Activated CD4-positive, alpha-beta memory T cell treated with anti-CD3 and anti-CD28 coated beads for 36 hours (primary cell): ENCODE measurements around the gene C4orf50. TPM values are rescaled to one million over a fixed set of nuclear protein-coding genes. Genes with fewer than 3 reads are reported as not detected.
A peak's percentile ranks its signal among the peaks of the same experiment; 100 is the strongest.
"Not testable (repeated sequence)": the region's sequence is repeated elsewhere in the genome, so short reads cannot be mapped to it uniquely, and the experiment has no call there.

Experiments used
- CTCF ChIA-PET: fragments of 350-600 bp; sonication (Branson Sonifier 250); formaldehyde crosslinking; loops from one replicate; lab custom pipeline; 2021; ENCODE audit warnings: antibody characterized with exemption, inconsistent platforms; lab: Charles Lee
- POLR2A ChIA-PET: fragments of 350-600 bp; sonication (Branson Sonifier 250); formaldehyde crosslinking; loops from one replicate; lab custom pipeline; 2021; ENCODE audit warnings: antibody characterized with exemption; lab: Charles Lee
- DNase-seq: peaks from one replicate; pipeline ENCODE4 v3.0.0-alpha.2; 2020
- H3K27ac Mint-ChIP-seq: one replicate; pipeline ENCODE4 v1.8.0; 2021; ENCODE audit warnings: mixed read lengths
- H3K27me3 Mint-ChIP-seq: one replicate; pipeline ENCODE4 v1.8.0; 2021; ENCODE audit warnings: mixed read lengths
- H3K36me3 Mint-ChIP-seq: one replicate; pipeline ENCODE4 v1.8.0; 2021; ENCODE audit warnings: mixed read lengths
- H3K4me1 Mint-ChIP-seq: one replicate; pipeline ENCODE4 v1.8.0; 2021; ENCODE audit warnings: low read depth, mixed read lengths
- H3K4me3 Mint-ChIP-seq: one replicate; pipeline ENCODE4 v1.8.0; 2021; ENCODE audit warnings: mild to moderate bottlenecking, mixed read lengths
- H3K9me3 Mint-ChIP-seq: one replicate; pipeline ENCODE4 v1.8.0; 2021; ENCODE audit warnings: mixed read lengths
- intact Hi-C: fragments of 100-400 bp; cut with micrococcal nuclease; formaldehyde crosslinking; loops from one replicate; pipeline ENCODE4 v1.15.1; 2023
- total RNA-seq, 2 experiments: library from RNA; stranded (reverse); gene quantifications; one replicate each; pipeline ENCODE4 v1.2.3, GENCODE V29; 2021

The C4orf50 gene
- total RNA-seq, 2 experiments from 2014 or later: 0.07 to 0.10 TPM

- Mint-ChIP-seq H3K9me3 (no peaks in the 10 kb centered on the region), H3K36me3 (no peaks in the 10 kb centered on the region), H3K4me3 (no peak overlapping the region), H3K27ac (no peak overlapping the region), H3K4me1 (peaks cover 4% of the 10 kb centered on the region), H3K27me3 (peaks cover 3% of the 10 kb centered on the region)
- intact Hi-C loops: loop anchor here (1.0 to 5.0 kb wide), 2 partner anchors 254 to 329 kb away; no protein-coding TSS in a partner anchor
- peak; percentile 63 for DNase-seq
- POLR2A ChIA-PET: no interaction called here
- CTCF ChIA-PET: interaction anchor here (0.6 to 5.5 kb wide), 33 partner anchors 8 to 1769 kb away, joined by 3 to 104 read pairs (median 4); partner anchors contain the start of gene C4orf50
Observed at GRCh38 chr4:5998333-5998936, 19.8 kb downstream of the C4orf50 start.

DNA sequence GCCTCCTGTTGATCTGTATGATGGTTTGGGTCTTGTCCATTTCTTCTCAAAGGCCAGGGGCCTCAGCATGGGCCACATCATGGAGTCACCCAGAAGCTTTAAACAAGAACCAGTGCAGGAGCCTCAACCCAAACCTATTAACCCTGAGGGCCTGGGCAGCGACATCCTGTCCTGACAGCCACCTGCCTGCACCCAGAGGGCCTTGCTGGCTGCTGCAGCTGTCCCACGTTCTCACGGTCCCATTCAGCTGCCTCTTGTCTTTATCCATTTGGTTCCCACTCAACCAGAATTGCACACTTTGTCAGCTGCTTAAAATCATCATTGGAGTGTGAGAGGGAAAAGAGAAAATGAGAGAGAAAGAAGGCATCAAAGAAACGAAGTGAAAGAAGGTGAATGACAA lies 21.6 kb downstream of the C4orf50 start:
- ChIA-PET CTCF (interaction anchor here (0.6 to 5.5 kb wide), 4 partner anchors 24 to 1455 kb away, joined by 3 to 104 read pairs (median 22); no protein-coding TSS in a partner anchor), POLR2A (no interaction called here)
- intact Hi-C loops: loop anchor here (5.0 kb wide), 1 partner anchor 256 kb away; no protein-coding TSS in a partner anchor
- Mint-ChIP-seq H3K4me1 (peaks cover 4% of the 10 kb centered on the region), H3K36me3 (no peaks in the 10 kb centered on the region), H3K9me3 (no peaks in the 10 kb centered on the region), H3K4me3 (no peak overlapping the region), H3K27me3 (peaks cover 3% of the 10 kb centered on the region), H3K27ac (no peak overlapping the region)
- DNase-seq: no peak

DNA sequence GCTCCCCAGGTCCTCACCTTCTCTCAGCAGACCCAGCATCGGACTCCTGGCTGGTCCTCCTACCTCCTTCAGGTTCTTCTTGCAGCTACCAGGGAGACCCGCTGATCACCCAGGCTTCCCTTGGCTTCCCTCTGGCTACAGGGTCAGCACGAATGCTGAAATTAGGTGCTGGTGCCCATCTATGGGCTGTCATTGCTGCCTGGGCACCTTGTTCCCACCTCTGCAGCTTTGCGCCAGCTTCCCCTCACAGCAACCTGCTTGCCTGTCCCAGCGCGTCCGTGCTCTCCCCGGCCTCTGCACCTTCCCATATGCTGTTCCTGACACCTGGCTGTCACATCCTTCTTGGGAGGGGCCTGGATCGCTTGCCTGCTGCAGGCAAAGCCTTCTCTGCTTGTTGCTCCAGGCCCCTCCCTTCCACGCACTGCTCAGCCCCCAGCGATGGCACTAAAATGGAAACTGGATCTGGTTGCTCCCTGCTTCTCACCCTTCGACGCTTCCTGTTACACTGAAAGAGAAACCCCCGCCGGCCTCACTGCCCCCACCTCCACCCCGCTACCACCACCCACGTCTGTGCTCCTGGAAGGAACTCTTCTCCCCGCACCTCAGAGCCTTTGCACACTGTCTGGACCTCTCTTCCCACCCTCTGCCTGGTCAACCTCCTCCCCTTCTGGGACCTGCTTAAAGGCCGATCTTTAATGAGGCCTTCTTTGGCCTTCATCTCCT lies 22.2 kb downstream of the C4orf50 start:
- Mint-ChIP-seq H3K27ac (no peak overlapping the region), H3K4me3 (no peak overlapping the region), H3K36me3 (no peaks in the 10 kb centered on the region), H3K27me3 (peaks cover 3% of the 10 kb centered on the region), H3K4me1 (peaks cover 4% of the 10 kb centered on the region), H3K9me3 (no peaks in the 10 kb centered on the region)
- POLR2A ChIA-PET: no interaction called here
- intact Hi-C loops: loop anchor here (5.0 kb wide), 1 partner anchor 256 kb away; no protein-coding TSS in a partner anchor
- DNase-seq: peak; percentile 31
- CTCF ChIA-PET: interaction anchor here (0.6 to 5.5 kb wide), 3 partner anchors 255 to 1456 kb away, joined by 4 to 104 read pairs (median 40); no protein-coding TSS in a partner anchor

- CTCF ChIA-PET: no interaction called here
- Mint-ChIP-seq H3K36me3 (no peaks in the 10 kb centered on the region), H3K27me3 (peaks cover 2% of the 10 kb centered on the region), H3K9me3 (no peaks in the 10 kb centered on the region), H3K4me1 (peaks cover 4% of the 10 kb centered on the region), H3K4me3 (no peak overlapping the region), H3K27ac (no peak overlapping the region)
- DNase-seq: no peak
- POLR2A ChIA-PET: no interaction called here
- intact Hi-C loops: no loop called here
Observed at GRCh38 chr4:5993876-5994811, 24.1 kb downstream of the C4orf50 start.

GRCh38 chr4:5993346-5993745 lies 24.9 kb downstream of the C4orf50 start:
- H3K9me3 Mint-ChIP-seq, H3K4me3 Mint-ChIP-seq, H3K36me3 Mint-ChIP-seq, H3K27me3 Mint-ChIP-seq, DNase-seq, CTCF ChIA-PET, H3K4me1 Mint-ChIP-seq, intact Hi-C loops, POLR2A ChIA-PET, H3K27ac Mint-ChIP-seq: not testable (repeated sequence)

DNA sequence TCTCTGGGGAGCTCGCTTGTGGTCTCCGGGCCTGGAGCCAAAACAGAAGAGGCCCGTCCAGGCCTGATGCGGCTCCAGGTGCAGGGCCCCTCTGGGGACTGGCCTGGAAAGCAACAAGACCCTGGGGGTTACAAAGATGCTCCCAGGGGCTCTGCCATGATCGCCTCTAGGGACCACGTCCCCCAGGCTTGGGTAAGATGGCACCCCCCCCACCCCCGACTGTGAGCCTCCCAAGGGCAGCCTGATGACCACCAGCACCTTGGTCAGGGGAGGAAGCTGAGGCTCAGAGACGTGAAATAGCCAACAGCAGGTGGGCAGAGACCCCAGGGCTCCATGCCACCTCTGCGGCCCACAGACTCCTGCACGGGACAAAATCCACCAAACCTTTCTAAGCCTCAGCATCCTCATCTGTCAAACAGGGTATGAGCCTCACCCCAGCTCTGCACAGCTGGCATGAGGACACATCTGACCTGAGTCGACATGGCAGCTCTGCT lies 25.4 kb downstream of the C4orf50 start:
- Mint-ChIP-seq H3K27ac (no peak overlapping the region), H3K9me3 (no peaks in the 10 kb centered on the region), H3K27me3 (no peaks in the 10 kb centered on the region), H3K4me3 (no peak overlapping the region), H3K36me3 (no peaks in the 10 kb centered on the region), H3K4me1 (peaks cover 4% of the 10 kb centered on the region)
- POLR2A ChIA-PET: no interaction called here
- intact Hi-C loops: no loop called here
- CTCF ChIA-PET: no interaction called here
- no peak for DNase-seq

DNA sequence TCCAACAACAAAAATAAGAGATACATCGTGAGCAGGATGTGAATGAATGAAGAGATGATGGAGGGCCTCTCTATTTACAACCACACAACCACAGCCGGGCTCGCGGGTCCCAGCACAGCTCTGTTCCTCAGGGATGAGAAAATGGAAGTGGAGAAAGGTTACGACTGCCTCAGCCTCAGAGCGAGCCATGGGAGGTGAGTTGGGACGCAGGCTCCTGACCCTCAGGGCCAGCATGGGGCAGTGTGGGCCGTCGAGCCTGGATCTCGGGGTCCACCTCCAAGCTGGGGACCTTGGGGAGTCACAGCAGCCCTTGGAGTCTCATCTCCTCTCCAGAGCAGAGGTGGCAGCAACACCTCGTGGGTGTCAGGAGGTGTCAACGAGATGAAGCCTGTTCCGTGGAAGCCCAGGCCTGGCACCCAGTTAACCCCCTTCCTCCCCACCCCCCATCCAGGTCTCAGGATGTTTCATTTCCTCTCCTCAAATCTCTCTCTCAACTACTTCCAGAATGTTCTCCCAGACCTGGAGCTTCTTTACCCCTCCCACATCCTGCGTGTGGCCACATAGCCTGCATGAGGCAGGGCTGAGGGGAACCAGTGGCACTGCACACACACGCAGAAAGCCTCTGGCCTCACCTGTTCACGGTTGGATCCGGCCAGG lies 25.9 kb downstream of the C4orf50 start:
- no peaks in the 10 kb centered on the region for H3K36me3 Mint-ChIP-seq
- ChIA-PET CTCF (no interaction called here), POLR2A (no interaction called here)
- H3K27ac Mint-ChIP-seq: no peak overlapping the region
- intact Hi-C loops: no loop called here
- no peak for DNase-seq
- H3K9me3 Mint-ChIP-seq: no peaks in the 10 kb centered on the region
- H3K4me3 Mint-ChIP-seq: no peak overlapping the region
- no peaks in the 10 kb centered on the region for H3K27me3 Mint-ChIP-seq
- H3K4me1 Mint-ChIP-seq: peaks cover 4% of the 10 kb centered on the region

GRCh38 chr4:5991405-5991804 lies 26.8 kb downstream of the C4orf50 start:
- POLR2A ChIA-PET: no interaction called here
- CTCF ChIA-PET: no interaction called here
- Mint-ChIP-seq H3K27ac (no peak overlapping the region), H3K9me3 (no peaks in the 10 kb centered on the region), H3K4me1 (peaks cover 4% of the 10 kb centered on the region), H3K36me3 (no peaks in the 10 kb centered on the region), H3K4me3 (no peak overlapping the region), H3K27me3 (no peaks in the 10 kb centered on the region)
- intact Hi-C loops: no loop called here
- no peak for DNase-seq

DNA sequence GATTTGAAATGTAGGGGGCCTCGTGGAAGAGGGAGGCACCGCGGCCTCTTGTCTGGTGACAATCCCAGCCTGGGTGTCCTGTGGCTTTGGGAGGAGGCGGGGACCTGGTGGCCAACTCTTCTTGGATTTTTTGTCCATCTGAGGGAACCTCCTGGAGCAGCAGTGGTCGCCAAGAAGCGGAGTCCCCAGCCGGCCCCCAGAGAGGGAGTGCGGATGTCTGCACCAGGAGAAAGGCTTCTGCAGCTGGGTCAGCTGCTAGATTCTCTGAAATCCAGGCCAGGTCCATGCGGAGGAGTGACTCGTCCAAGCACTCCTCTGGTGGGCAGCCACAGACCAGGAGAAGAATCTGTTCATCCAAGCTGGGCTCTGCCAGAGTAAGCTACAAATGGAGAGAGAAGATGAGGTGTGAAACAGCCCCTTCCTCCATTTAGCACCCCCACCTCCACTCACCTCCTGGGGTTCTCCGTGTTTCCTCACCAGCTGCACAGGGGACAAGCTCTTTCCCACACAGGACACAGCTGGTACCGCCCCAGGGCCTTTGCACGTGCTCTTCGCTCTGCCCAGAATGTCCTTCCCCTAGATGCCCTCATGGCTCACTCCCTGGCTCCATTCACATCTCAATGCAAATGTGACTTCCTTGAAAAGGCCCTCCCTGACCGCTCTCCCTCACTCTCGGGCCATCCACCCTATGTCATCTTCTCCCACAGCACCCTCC lies 27.6 kb downstream of the C4orf50 start:
- Mint-ChIP-seq H3K27me3 (no peaks in the 10 kb centered on the region), H3K9me3 (no peaks in the 10 kb centered on the region), H3K4me1 (no peaks in the 10 kb centered on the region), H3K4me3 (no peak overlapping the region), H3K36me3 (no peaks in the 10 kb centered on the region), H3K27ac (no peak overlapping the region)
- ChIA-PET POLR2A (no interaction called here), CTCF (interaction anchor here (1.7 to 2.6 kb wide), 2 partner anchors 8 to 28 kb away, joined by 3 to 23 read pairs; partner anchors contain the start of gene C4orf50)
- intact Hi-C loops: no loop called here
- no peak for DNase-seq

- H3K27ac Mint-ChIP-seq: no peak overlapping the region
- no peaks in the 10 kb centered on the region for H3K27me3 Mint-ChIP-seq
- H3K36me3 Mint-ChIP-seq: no peaks in the 10 kb centered on the region
- peaks cover 6% of the 10 kb centered on the region for H3K9me3 Mint-ChIP-seq
- no peak overlapping the region for H3K4me3 Mint-ChIP-seq
- ChIA-PET POLR2A (no interaction called here), CTCF (interaction anchor here (1.0 to 2.6 kb wide), 3 partner anchors 9 to 261 kb away, joined by 3 to 23 read pairs (median 3); partner anchors contain the start of gene C4orf50)
- H3K4me1 Mint-ChIP-seq: no peaks in the 10 kb centered on the region
- DNase-seq: no peak
- intact Hi-C loops: no loop called here
Observed at GRCh38 chr4:5989236-5990225, 28.7 kb downstream of the C4orf50 start.
